H9 (cell line): ENCODE results near the gene HSPA1L. TPM values are rescaled to one million over a fixed set of nuclear protein-coding genes. Genes with fewer than 3 reads are reported as not detected.

Experiments used
- DNase-seq: peaks from one replicate; pipeline ENCODE4 v3.0.0-alpha.2; 2017
- H2AFZ ChIP-seq: one replicate; pipeline ENCODE4 v1.6.1; 2013; ENCODE audit warnings: mild to moderate bottlenecking, low read length, control low read depth, moderate library complexity
- H2AK5ac ChIP-seq: 2 replicates; pipeline ENCODE4 v1.6.1; 2013; ENCODE audit warnings: low read length, control low read depth, mixed read lengths; ENCODE audit not compliant: insufficient read length
- H2BK120ac ChIP-seq: one replicate; pipeline ENCODE4 v1.6.1; 2013; ENCODE audit warnings: low read depth, mild to moderate bottlenecking, low read length, control low read depth, inconsistent platforms; ENCODE audit not compliant: poor library complexity, severe bottlenecking
- H2BK12ac ChIP-seq: 2 replicates; pipeline ENCODE4 v1.6.1; 2013; ENCODE audit warnings: low read length, control low read depth, mixed read lengths, low read depth; ENCODE audit not compliant: insufficient read length
- H2BK15ac ChIP-seq: 2 replicates; pipeline ENCODE4 v1.6.1; 2013; ENCODE audit warnings: low read depth, low read length, control low read depth
- H2BK20ac ChIP-seq: one replicate; pipeline ENCODE4 v1.6.1; 2013; ENCODE audit warnings: low read depth, mild to moderate bottlenecking, low read length, control low read depth, inconsistent platforms; ENCODE audit not compliant: poor library complexity, severe bottlenecking
- H2BK5ac ChIP-seq: 2 replicates; pipeline ENCODE4 v1.6.1; 2013; ENCODE audit warnings: low read length, control low read depth, mixed read lengths; ENCODE audit not compliant: insufficient read length
- H3K14ac ChIP-seq: 2 replicates; pipeline ENCODE4 v1.6.1; 2013; ENCODE audit warnings: low read length, control low read depth; ENCODE audit not compliant: insufficient read depth
- H3K18ac ChIP-seq: 2 replicates; pipeline ENCODE4 v1.6.1; 2013; ENCODE audit warnings: low read depth, mild to moderate bottlenecking, mixed read lengths, low read length, control low read depth; ENCODE audit not compliant: insufficient read length
- H3K23ac ChIP-seq: 2 replicates; pipeline ENCODE4 v1.6.1; 2013; ENCODE audit warnings: low read length, control low read depth, mixed read lengths, low read depth; ENCODE audit not compliant: insufficient read length
- H3K23me2 ChIP-seq: 2 replicates; pipeline ENCODE4 v1.6.1; 2013; ENCODE audit warnings: low read depth, mild to moderate bottlenecking, mixed read lengths, low read length, control low read depth; ENCODE audit not compliant: insufficient read length, poor library complexity, severe bottlenecking
- H3K27ac ChIP-seq: 2 replicates; pipeline ENCODE4 v1.5.1; 2013; ENCODE audit warnings: low read length, control low read depth, mixed read lengths, low read depth; ENCODE audit not compliant: insufficient read length
- H3K27me3 ChIP-seq: 2 replicates; pipeline ENCODE4 v1.6.1; 2013; ENCODE audit warnings: low read length, control low read depth, inconsistent platforms; ENCODE audit not compliant: insufficient read depth
- H3K4ac ChIP-seq: 2 replicates; pipeline ENCODE4 v1.6.1; 2013; ENCODE audit warnings: low read depth, mild to moderate bottlenecking, control low read depth, inconsistent platforms, low read length, moderate library complexity
- H3K4me1 ChIP-seq: 2 replicates; pipeline ENCODE4 v1.6.1; 2013; ENCODE audit warnings: low read length, control low read depth, inconsistent platforms; ENCODE audit not compliant: insufficient read depth
- H3K4me2 ChIP-seq: 2 replicates; pipeline ENCODE4 v1.6.1; 2013; ENCODE audit warnings: low read length, control low read depth, mixed read lengths; ENCODE audit not compliant: insufficient read length, insufficient read depth
- H3K56ac ChIP-seq: 2 replicates; pipeline ENCODE4 v1.6.1; 2013; ENCODE audit warnings: low read depth, mild to moderate bottlenecking, mixed read lengths, low read length, control low read depth; ENCODE audit not compliant: insufficient read length
- H3K79me1 ChIP-seq: 2 replicates; pipeline ENCODE4 v1.6.1; 2013; ENCODE audit warnings: low read depth, mild to moderate bottlenecking, moderate library complexity, low read length, control low read depth, inconsistent platforms; ENCODE audit not compliant: insufficient read depth, poor library complexity, severe bottlenecking
- H3K79me2 ChIP-seq: 2 replicates; pipeline ENCODE4 v1.6.1; 2013; ENCODE audit warnings: low read length, control low read depth, inconsistent platforms; ENCODE audit not compliant: insufficient read depth
- H3K9ac ChIP-seq: 2 replicates; pipeline ENCODE4 v1.6.1; 2013; ENCODE audit warnings: low read length, control low read depth, mixed read lengths; ENCODE audit not compliant: insufficient read length; ENCODE audit errors: extremely low read depth
- H3K9me3 ChIP-seq: one replicate; pipeline ENCODE4 v1.6.1; 2013; ENCODE audit warnings: low read depth, low read length, inconsistent platforms; ENCODE audit not compliant: control insufficient read depth
- H3T11ph ChIP-seq: one replicate; pipeline ENCODE4 v1.6.1; 2013; ENCODE audit warnings: mild to moderate bottlenecking, low read length, control low read depth, inconsistent platforms
- H4K20me1 ChIP-seq: one replicate; pipeline ENCODE4 v1.6.1; 2013; ENCODE audit not compliant: control insufficient read depth, insufficient read length, insufficient read depth
- H4K5ac ChIP-seq: 2 replicates; pipeline ENCODE4 v1.6.1; 2013; ENCODE audit warnings: low read depth, mild to moderate bottlenecking, mixed read lengths, low read length, control low read depth; ENCODE audit not compliant: insufficient read length
- H4K8ac ChIP-seq: replicated peaks from 2 replicates; pipeline ENCODE4 v1.6.1; 2013; ENCODE audit warnings: low read length, control low read depth, mixed read lengths, low read depth; ENCODE audit not compliant: insufficient read length
- H4K91ac ChIP-seq: 2 replicates; pipeline ENCODE4 v1.6.1; 2013; ENCODE audit warnings: low read depth, mild to moderate bottlenecking, moderate library complexity, mixed read lengths, low read length, control low read depth; ENCODE audit not compliant: insufficient read length
- H3K27ac Mint-ChIP-seq, 3 experiments: 2 replicates in 2 of 3; 3 replicates in 1 of 3; pipeline ENCODE4 v1.8.0; 2020 to 2021; ENCODE audit warnings: mixed read lengths in 3 of 3, mild to moderate bottlenecking in 1 of 3, moderate library complexity in 1 of 3
- H3K27me3 Mint-ChIP-seq: 2 replicates; pipeline ENCODE4 v1.8.0; 2021; ENCODE audit warnings: low read depth, mild to moderate bottlenecking, moderate library complexity, mixed read lengths
- H3K36me3 Mint-ChIP-seq, 3 experiments: 2 replicates in 2 of 3; 3 replicates in 1 of 3; pipeline ENCODE4 v1.8.0; 2020 to 2021; ENCODE audit warnings: low read depth in 3 of 3, mixed read lengths in 3 of 3; ENCODE audit not compliant: insufficient read depth in 1 of 3
- H3K4me1 Mint-ChIP-seq, 2 experiments: 2 replicates each; pipeline ENCODE4 v1.8.0; 2020; ENCODE audit warnings: mixed read lengths in 2 of 2
- H3K4me3 Mint-ChIP-seq, 2 experiments: 2 replicates in 1 of 2; 3 replicates in 1 of 2; pipeline ENCODE4 v1.8.0; 2020 to 2021; ENCODE audit warnings: mild to moderate bottlenecking in 2 of 2, mixed read lengths in 2 of 2, moderate library complexity in 1 of 2
- H3K9me3 Mint-ChIP-seq, 2 experiments: 2 replicates in 1 of 2; 3 replicates in 1 of 2; pipeline ENCODE4 v1.8.0; 2020; ENCODE audit warnings: mild to moderate bottlenecking in 2 of 2, mixed read lengths in 2 of 2, moderate library complexity in 1 of 2
- WGBS: extraction: QIAGEN DNeasy Blood & Tissue Kit; methylation state at CpG from one replicate; pipeline ENCODE4 v1.1.7; 2013; ENCODE audit warnings: missing lambda C conversion rate, low lambda C conversion rate, mixed read lengths; ENCODE audit not compliant: insufficient read length; ENCODE audit errors: extremely low coverage; 5-methylcytosine and 5-hydroxymethylcytosine counted together
- total RNA-seq: library from RNA; stranded (reverse); gene quantifications from 2 replicates; pipeline ENCODE4 v1.2.1, GENCODE V29; 2021
- TF ChIP-seq, protein P1 (sequence below): fragments of 200-600 bp; sonication (generic); conservative IDR thresholded peaks from 3 replicates; pipeline ENCODE4 v1.8.0; 2021; ENCODE audit warnings: antibody characterized with exemption, mild to moderate bottlenecking

HSPA1L gene
- total RNA-seq, 1 experiment from 2014 or later, result 2.5 TPM

DNA sequence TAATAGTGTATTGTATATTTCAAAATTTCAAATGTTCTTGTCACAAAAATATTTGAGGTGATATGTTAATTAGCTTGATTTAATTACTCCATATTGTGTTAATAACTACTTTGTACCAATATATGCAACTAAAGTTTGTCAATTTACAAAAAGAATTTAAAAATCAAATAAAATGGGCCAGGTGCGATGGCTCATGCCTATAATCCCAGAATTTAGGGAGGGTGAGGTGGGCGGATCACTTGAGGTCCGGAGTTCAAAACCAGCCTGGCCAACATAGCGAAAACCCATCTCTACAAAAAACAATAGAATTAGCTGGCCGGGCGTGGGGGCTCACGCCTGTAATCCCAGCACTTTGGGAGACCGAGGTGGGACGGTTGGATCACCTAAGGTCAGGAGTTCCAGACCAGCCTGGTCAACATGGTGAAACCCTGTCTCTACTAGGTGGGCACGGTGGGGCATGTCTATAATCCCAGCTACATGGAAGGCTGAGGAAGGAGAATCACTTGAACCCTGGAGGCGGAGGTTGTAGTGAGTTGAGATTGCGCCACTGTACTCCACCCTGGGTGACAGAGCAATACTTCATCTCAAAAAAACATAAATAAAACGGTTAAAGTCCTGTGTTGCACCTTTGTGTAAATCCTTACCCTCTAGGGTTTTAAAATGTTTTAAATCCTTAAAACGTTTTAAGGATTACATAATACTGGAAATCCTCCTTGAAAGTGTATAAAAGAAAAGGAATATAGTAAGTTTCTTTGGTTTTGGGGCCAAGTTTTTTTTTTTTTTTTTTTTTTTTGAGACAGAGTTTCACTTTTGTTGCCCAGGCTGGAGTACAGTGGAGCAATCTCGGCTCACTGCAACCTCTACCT is 16.5 kb upstream of the HSPA1L start:
- no peak overlapping the region for H3K14ac ChIP-seq
- H2AFZ ChIP-seq, result no peak overlapping the region
- no peak overlapping the region for H3K23ac ChIP-seq
- no peak overlapping the region for H3T11ph ChIP-seq
- peaks cover 30% of the 10 kb centered on the region for H3K23me2 ChIP-seq
- no peak overlapping the region for H2BK15ac ChIP-seq
- no peak overlapping the region for H2BK12ac ChIP-seq
- no peak overlapping the region for H4K5ac ChIP-seq
- Mint-ChIP-seq H3K4me1 (peaks cover 18 to 23% of the 10 kb centered on the region in 2 experiments), H3K27me3 (peaks cover 4% of the 10 kb centered on the region), H3K27ac (no peak overlapping the region; a peak in 1 of 7 replicates), H3K9me3 (peaks cover 0 to 6% of the 10 kb centered on the region in 2 experiments; a peak in 2 of 5 replicates), H3K4me3 (peak overlapping the region; percentile 79 to 88), H3K36me3 (peaks cover 16 to 19% (median 17%) of the 10 kb centered on the region in 3 experiments)
- H3K9ac ChIP-seq, result no peak overlapping the region
- peaks cover 17% of the 10 kb centered on the region; the same call in 1 of the 2 replicates for H3K79me2 ChIP-seq
- H2BK5ac ChIP-seq, result no peak overlapping the region
- H3K9me3 ChIP-seq, result no peaks in the 10 kb centered on the region
- H4K8ac ChIP-seq, result no peak overlapping the region
- H4K91ac ChIP-seq, result no peak overlapping the region
- H3K18ac ChIP-seq, result no peak overlapping the region
- H2BK20ac ChIP-seq, result no peak overlapping the region
- no peaks in the 10 kb centered on the region for H4K20me1 ChIP-seq
- peak overlapping the region; percentile 61 for H3K4me2 ChIP-seq
- TF ChIP-seq, protein P1, sequence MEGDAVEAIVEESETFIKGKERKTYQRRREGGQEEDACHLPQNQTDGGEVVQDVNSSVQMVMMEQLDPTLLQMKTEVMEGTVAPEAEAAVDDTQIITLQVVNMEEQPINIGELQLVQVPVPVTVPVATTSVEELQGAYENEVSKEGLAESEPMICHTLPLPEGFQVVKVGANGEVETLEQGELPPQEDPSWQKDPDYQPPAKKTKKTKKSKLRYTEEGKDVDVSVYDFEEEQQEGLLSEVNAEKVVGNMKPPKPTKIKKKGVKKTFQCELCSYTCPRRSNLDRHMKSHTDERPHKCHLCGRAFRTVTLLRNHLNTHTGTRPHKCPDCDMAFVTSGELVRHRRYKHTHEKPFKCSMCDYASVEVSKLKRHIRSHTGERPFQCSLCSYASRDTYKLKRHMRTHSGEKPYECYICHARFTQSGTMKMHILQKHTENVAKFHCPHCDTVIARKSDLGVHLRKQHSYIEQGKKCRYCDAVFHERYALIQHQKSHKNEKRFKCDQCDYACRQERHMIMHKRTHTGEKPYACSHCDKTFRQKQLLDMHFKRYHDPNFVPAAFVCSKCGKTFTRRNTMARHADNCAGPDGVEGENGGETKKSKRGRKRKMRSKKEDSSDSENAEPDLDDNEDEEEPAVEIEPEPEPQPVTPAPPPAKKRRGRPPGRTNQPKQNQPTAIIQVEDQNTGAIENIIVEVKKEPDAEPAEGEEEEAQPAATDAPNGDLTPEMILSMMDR, result no peak
- H3K27me3 ChIP-seq, result no peaks in the 10 kb centered on the region
- no peaks in the 10 kb centered on the region for H3K4me1 ChIP-seq
- DNase-seq, result no peak
- no peak overlapping the region for H3K4ac ChIP-seq
- no peak overlapping the region for H2AK5ac ChIP-seq
- no peak overlapping the region for H2BK120ac ChIP-seq
- no peak overlapping the region for H3K56ac ChIP-seq
- H3K79me1 ChIP-seq, result peaks cover under 1% of the 10 kb centered on the region
- H3K27ac ChIP-seq, result no peak overlapping the region
- no CpG with 5 or more reads among the region's 15 CpGs for WGBS
